Activated B cell treated with CpG ODN at 0.5 μM for 24 hours (primary cell): Measurements from ENCODE around the gene DDX4. TPM values are rescaled to one million over a fixed set of nuclear protein-coding genes. Genes with fewer than 3 reads are reported as not detected.
A peak's percentile ranks its signal among the peaks of the same experiment; 100 is the strongest.

Source experiments
- ATAC-seq: fragments of 200-7000 bp; cut with Tn5 transposase; one replicate; pipeline ENCODE4 v1.10.0; 2021; ENCODE audit warnings: low read depth, mild to moderate bottlenecking, moderate library complexity
- CTCF ChIA-PET: fragments of 350-600 bp; sonication (Branson Sonifier 250); formaldehyde crosslinking; loops from one replicate; lab custom pipeline; 2021; ENCODE audit warnings: antibody characterized with exemption; lab: Charles Lee
- POLR2A ChIA-PET: fragments of 350-600 bp; sonication (Branson Sonifier 250); formaldehyde crosslinking; loops from one replicate; lab custom pipeline; 2021; ENCODE audit warnings: antibody characterized with exemption; lab: Charles Lee
- DNase-seq: peaks from one replicate; pipeline ENCODE4 v3.0.0; 2022
- H3K27ac Mint-ChIP-seq: one replicate; pipeline ENCODE4 v1.8.0; 2020; ENCODE audit warnings: mixed read lengths
- H3K27me3 Mint-ChIP-seq: one replicate; pipeline ENCODE4 v1.8.0; 2021; ENCODE audit warnings: mixed read lengths
- H3K36me3 Mint-ChIP-seq: one replicate; pipeline ENCODE4 v1.8.0; 2021; ENCODE audit warnings: low read depth, mixed read lengths
- H3K4me1 Mint-ChIP-seq: one replicate; pipeline ENCODE4 v1.8.0; 2021; ENCODE audit warnings: mixed read lengths
- H3K4me3 Mint-ChIP-seq: one replicate; pipeline ENCODE4 v1.8.0; 2020; ENCODE audit warnings: mild to moderate bottlenecking, mixed read lengths
- H3K9me3 Mint-ChIP-seq: one replicate; pipeline ENCODE4 v1.8.0; 2020; ENCODE audit warnings: mixed read lengths
- intact Hi-C: fragments of 100-400 bp; cut with micrococcal nuclease; formaldehyde crosslinking; loops from one replicate; pipeline ENCODE4 v1.15.1; 2024
- total RNA-seq: library from RNA; stranded (reverse); gene quantifications from 2 replicates; pipeline ENCODE4 v1.2.3, GENCODE V29; 2022
- TF ChIP-seq, protein P1 (sequence below): fragments of 200-600 bp; IDR thresholded peaks from one replicate; pipeline ENCODE4 v1.8.0; 2022; ENCODE audit warnings: antibody characterized with exemption, mild to moderate bottlenecking

DDX4 gene
- total RNA-seq: not detected in 2 replicates

GRCh38 chr5:55737793-55738192 is at the start of gene DDX4:
Gene DDX4 (plus strand): TSS chr5:55738061. CDS start chr5:55738964, 903 bp downstream.
- H3K4me1 Mint-ChIP-seq: no peaks in the 10 kb centered on the region
- H3K27ac Mint-ChIP-seq: no peak within 1 kb of the TSS
- H3K9me3 Mint-ChIP-seq: no peaks in the 10 kb centered on the region
- CTCF ChIA-PET: no interaction called here
- no peaks in the 10 kb centered on the region for H3K36me3 Mint-ChIP-seq
- TF ChIP-seq, protein P1, sequence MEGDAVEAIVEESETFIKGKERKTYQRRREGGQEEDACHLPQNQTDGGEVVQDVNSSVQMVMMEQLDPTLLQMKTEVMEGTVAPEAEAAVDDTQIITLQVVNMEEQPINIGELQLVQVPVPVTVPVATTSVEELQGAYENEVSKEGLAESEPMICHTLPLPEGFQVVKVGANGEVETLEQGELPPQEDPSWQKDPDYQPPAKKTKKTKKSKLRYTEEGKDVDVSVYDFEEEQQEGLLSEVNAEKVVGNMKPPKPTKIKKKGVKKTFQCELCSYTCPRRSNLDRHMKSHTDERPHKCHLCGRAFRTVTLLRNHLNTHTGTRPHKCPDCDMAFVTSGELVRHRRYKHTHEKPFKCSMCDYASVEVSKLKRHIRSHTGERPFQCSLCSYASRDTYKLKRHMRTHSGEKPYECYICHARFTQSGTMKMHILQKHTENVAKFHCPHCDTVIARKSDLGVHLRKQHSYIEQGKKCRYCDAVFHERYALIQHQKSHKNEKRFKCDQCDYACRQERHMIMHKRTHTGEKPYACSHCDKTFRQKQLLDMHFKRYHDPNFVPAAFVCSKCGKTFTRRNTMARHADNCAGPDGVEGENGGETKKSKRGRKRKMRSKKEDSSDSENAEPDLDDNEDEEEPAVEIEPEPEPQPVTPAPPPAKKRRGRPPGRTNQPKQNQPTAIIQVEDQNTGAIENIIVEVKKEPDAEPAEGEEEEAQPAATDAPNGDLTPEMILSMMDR: no peak
- no peak for DNase-seq
- intact Hi-C loops: no loop called here
- H3K4me3 Mint-ChIP-seq: no peak within 1 kb of the TSS
- POLR2A ChIA-PET: no interaction called here
- ATAC-seq: no peak
- H3K27me3 Mint-ChIP-seq: peaks cover 5% of the 10 kb centered on the region

DNA sequence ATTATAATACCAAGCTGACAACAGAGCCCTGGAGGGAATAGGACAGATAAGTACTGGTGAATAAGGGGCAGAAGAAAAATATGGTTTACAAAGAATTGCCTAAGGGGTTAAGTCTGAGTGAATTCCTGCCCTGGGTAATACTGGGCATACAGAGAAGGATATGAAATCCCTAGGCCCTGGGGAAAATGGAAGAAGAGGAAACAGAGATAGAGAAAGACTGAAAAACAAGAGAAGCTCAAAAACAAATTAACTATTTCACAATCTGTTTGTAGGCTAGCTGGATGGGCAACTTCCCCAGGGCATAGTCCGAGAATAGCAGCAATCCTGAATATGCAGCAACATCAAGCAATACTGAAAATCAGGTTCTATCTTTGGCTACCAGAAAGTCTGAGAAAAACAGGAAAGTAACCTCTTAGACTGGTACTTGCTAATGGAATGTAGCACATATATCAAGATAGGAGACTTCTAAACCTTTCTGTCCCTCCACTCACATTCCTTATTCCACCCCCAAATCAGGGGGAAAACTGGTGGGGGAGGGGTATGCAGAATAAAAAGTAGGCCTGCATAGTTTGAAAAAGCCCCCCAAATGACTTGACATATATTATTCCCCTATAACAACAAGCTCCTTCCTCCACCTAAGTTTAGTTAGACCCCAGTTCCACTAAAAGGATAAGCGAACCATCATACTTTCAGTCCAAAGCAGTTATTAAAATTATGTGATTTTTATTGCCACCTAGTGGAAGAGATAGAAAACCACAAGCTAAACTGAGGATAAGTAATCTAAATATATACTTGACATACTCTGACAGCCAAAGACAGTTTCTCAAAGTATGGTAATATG is 46.4 kb upstream of the DDX4 start:
- no peak for DNase-seq
- no peak overlapping the region for H3K27ac Mint-ChIP-seq

DNA sequence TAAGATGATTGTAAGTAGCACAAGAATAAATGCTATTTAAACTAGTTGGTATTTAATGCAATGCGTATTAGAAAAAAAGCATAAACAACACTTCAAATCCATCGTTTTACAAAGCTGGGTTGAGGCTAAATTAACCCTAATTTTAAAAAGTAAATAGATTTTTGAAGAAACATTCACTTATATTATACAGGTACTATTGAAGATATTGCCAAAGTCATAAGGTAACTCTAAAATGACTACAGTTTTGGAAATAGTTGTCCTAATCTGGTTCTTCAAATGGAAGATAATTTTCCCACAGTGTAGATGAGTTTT is 45.8 kb upstream of the DDX4 start:
- H3K27me3 Mint-ChIP-seq: no peaks in the 10 kb centered on the region
- TF ChIP-seq, protein P1: no peak
- no peak for ATAC-seq
- intact Hi-C loops: loop anchor here (1.0 to 5.0 kb wide), 5 partner anchors 285 to 520 kb away; no protein-coding TSS in a partner anchor
- H3K27ac Mint-ChIP-seq: no peak overlapping the region
- no peaks in the 10 kb centered on the region for H3K9me3 Mint-ChIP-seq
- ChIA-PET CTCF (interaction anchor here (0.6 to 3.5 kb wide), 19 partner anchors 9 to 520 kb away, joined by 3 to 18 read pairs (median 3); no protein-coding TSS in a partner anchor), POLR2A (interaction anchor here (0.8 kb wide), 1 partner anchor 348 kb away, joined by 3 read pairs; no protein-coding TSS in a partner anchor)
- H3K36me3 Mint-ChIP-seq: peaks cover 11% of the 10 kb centered on the region
- DNase-seq: no peak
- peaks cover 5% of the 10 kb centered on the region for H3K4me1 Mint-ChIP-seq
- no peak overlapping the region for H3K4me3 Mint-ChIP-seq

More for the DNA sequence above, 46.4 kb upstream of the DDX4 start:
- TF ChIP-seq, protein P1: peak; percentile 26
- peak; percentile 58 for ATAC-seq
- Mint-ChIP-seq H3K9me3 (no peaks in the 10 kb centered on the region), H3K4me3 (no peak overlapping the region), H3K27me3 (no peaks in the 10 kb centered on the region), H3K4me1 (peaks cover 5% of the 10 kb centered on the region), H3K36me3 (peaks cover 9% of the 10 kb centered on the region)
- intact Hi-C loops: loop anchor here (1.0 to 5.0 kb wide), 5 partner anchors 284 to 519 kb away; no protein-coding TSS in a partner anchor
- ChIA-PET CTCF (interaction anchor here (0.6 to 3.5 kb wide), 21 partner anchors 9 to 520 kb away, joined by 3 to 18 read pairs (median 3); no protein-coding TSS in a partner anchor), POLR2A (interaction anchor here (0.6 to 0.8 kb wide), 2 partner anchors 217 to 347 kb away, joined by 3 to 4 read pairs; no protein-coding TSS in a partner anchor)

DNA sequence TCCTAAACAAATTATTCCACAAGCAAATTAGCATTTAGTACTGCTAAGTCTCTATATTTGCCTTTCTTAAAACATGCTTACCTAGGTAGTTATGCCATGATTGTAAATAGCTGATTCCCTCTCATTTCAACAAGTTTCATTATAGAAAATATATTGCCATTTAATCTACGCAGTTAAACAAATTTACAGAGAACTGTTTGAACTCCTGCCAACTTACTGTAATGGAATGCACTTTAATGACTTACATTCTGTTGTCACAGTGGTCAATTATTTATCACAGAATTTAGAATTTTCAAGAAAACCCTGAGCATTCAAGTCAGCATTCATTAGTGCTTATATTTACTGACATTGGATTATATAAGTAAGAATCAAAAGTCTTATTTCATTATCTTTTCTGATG is 45.4 kb upstream of the DDX4 start:
- Mint-ChIP-seq H3K27me3 (no peaks in the 10 kb centered on the region), H3K4me3 (no peak overlapping the region), H3K9me3 (no peaks in the 10 kb centered on the region), H3K36me3 (peaks cover 15% of the 10 kb centered on the region), H3K4me1 (peaks cover 5% of the 10 kb centered on the region), H3K27ac (no peak overlapping the region)
- ATAC-seq (no peak), DNase-seq (no peak)
- TF ChIP-seq, protein P1: no peak
- ChIA-PET CTCF (interaction anchor here (0.6 to 3.5 kb wide), 17 partner anchors 12 to 521 kb away, joined by 3 to 18 read pairs (median 3); no protein-coding TSS in a partner anchor), POLR2A (interaction anchor here (0.7 to 0.8 kb wide), 2 partner anchors 348 to 413 kb away, joined by 3 read pairs; no protein-coding TSS in a partner anchor)
- intact Hi-C loops: loop anchor here (1.0 to 5.0 kb wide), 5 partner anchors 285 to 520 kb away; no protein-coding TSS in a partner anchor
